Vagina (tissue), 2 donors: Measurements from ENCODE around the gene C13orf46. TPM values are rescaled to one million over a fixed set of nuclear protein-coding genes. Genes with fewer than 3 reads are reported as not detected.

Source experiments
- DNase-seq, 2 donors: peaks; one replicate each; pipeline ENCODE4 v3.0.0-alpha.2; 2017; ENCODE audit errors: extremely low spot score in 2 of 2
- H3K27ac ChIP-seq: fragments of 200-600 bp; sonication (generic); one replicate; pipeline ENCODE4 v1.5.1; 2019
- H3K27me3 ChIP-seq: fragments of 200-600 bp; sonication (generic); one replicate; pipeline ENCODE4 v1.5.1; 2019
- H3K36me3 ChIP-seq, 2 donors: fragments of 200-600 bp; sonication (generic); one replicate each; pipeline ENCODE4 v1.5.1; 2017 to 2019
- H3K4me1 ChIP-seq: fragments of 200-600 bp; sonication (generic); one replicate; pipeline ENCODE4 v1.5.1; 2019
- H3K4me3 ChIP-seq, 2 donors: fragments of 200-600 bp; sonication (generic); 1 replicate in 1 of 2; 2 replicates in 1 of 2; pipeline ENCODE4 v1.5.1; 2016 to 2019
- H3K9me3 ChIP-seq: fragments of 200-600 bp; sonication (generic); one replicate; pipeline ENCODE4 v1.5.1; 2019
- CTCF ChIP-seq, 3 experiments: fragments of 450-650 bp in 2 of 3; fragments of 200-600 bp in 1 of 3; sonication (generic) in 1 of 3; IDR thresholded peaks; one replicate each; pipeline ENCODE4 v1.5.1; 2017 to 2019; ENCODE audit warnings: antibody characterized with exemption in 3 of 3, mild to moderate bottlenecking in 2 of 3, moderate library complexity in 2 of 3
- POLR2A ChIP-seq, 2 donors: fragments of 450-650 bp; IDR thresholded peaks; one replicate each; pipeline ENCODE4 v1.6.1; 2017; ENCODE audit warnings: antibody characterized with exemption in 2 of 2, mild to moderate bottlenecking in 2 of 2, moderate library complexity in 2 of 2
- POLR2AphosphoS5 ChIP-seq, 2 donors: sonication (generic); formaldehyde crosslinking; IDR thresholded peaks; one replicate each; pipeline ENCODE4 v1.9.0; 2017; ENCODE audit warnings: antibody characterized with exemption in 2 of 2, mild to moderate bottlenecking in 2 of 2, low read depth in 1 of 2; ENCODE audit not compliant: insufficient read depth in 1 of 2
- intact Hi-C: fragments of 100-400 bp; cut with DNase I; formaldehyde crosslinking; loops from one replicate; pipeline ENCODE4 v1.15.1; 2023
- total RNA-seq: library from RNA; depleted of rRNA; stranded (reverse); fragments of >200 nt; gene quantifications from one replicate; pipeline ENCODE4 v1.2.3, GENCODE V29; 2016

C13orf46 gene
- total RNA-seq, 1 donor from 2014 or later = not detected

DNA sequence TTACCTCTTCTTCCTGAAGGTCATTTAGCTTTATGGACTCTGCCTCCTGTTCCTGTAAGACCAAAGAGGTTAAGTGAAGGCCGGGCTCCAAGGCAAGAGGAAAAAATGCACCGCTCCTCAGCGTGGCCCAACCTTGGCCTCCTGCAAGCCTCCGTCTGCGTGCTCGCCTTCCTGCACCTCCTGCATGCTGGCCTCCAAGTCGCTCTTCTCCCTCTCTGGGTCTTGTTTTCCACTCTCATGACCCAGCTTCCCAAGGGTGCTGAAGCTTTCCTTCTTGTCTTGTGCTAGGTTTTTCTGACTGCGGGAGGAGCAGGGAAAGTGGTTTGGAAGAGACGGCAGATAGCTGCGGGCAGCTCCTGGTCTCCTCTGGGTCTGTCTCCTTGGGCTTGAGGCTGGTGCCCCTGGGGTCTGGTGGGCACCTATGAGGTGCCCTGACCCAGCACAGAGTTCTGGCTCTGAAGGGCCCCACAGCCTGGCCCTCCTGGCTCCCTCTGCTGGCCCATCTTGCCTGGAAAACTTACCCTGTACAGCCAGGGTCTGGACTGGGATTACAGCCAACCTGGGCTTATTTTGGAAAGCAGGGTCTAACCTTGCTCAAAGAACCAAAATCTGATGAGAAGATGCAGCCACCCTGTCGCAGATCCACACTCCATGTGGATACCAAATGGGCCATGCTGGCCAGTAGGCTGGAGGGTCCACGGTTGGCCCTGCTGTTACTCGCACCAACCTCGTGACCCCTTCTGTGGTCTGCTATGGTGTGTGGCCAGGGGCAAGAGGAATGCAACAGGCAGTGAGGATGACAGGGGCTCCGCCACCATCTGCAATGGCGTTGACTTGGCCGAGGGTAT, 5.2 kb downstream of the C13orf46 start:
- peaks cover 6% of the 10 kb centered on the region for H3K4me1 ChIP-seq
- no peaks in the 10 kb centered on the region for H3K36me3 ChIP-seq
- TF ChIP-seq POLR2AphosphoS5 (IDR thresholded peaks at IDR 0.05; ENCODE audit: insufficient read depth in 1 of 2, low read depth in 1 of 2) (no peak), CTCF (IDR thresholded peaks at IDR 0.05) (no peak), POLR2A (IDR thresholded peaks at IDR 0.05) (no peak)
- no peak overlapping the region for H3K27ac ChIP-seq
- intact Hi-C loops = no loop called here
- no peak overlapping the region for H3K4me3 ChIP-seq
- no peaks in the 10 kb centered on the region for H3K9me3 ChIP-seq
- DNase-seq = no peak
- no peaks in the 10 kb centered on the region for H3K27me3 ChIP-seq

- H3K9me3 ChIP-seq = no peaks in the 10 kb centered on the region
- H3K27me3 ChIP-seq = no peaks in the 10 kb centered on the region
- H3K4me3 ChIP-seq = no peak overlapping the region
- DNase-seq = no peak
- no peaks in the 10 kb centered on the region for H3K36me3 ChIP-seq
- intact Hi-C loops = no loop called here
- H3K4me1 ChIP-seq = peaks cover 6% of the 10 kb centered on the region
- no peak for TF ChIP-seq POLR2A (IDR thresholded peaks at IDR 0.05)
- TF ChIP-seq CTCF (IDR thresholded peaks at IDR 0.05) = no peak
- TF ChIP-seq POLR2AphosphoS5 (IDR thresholded peaks at IDR 0.05; ENCODE audit: insufficient read depth in 1 of 2, low read depth in 1 of 2) = no peak
- no peak overlapping the region for H3K27ac ChIP-seq
Observed at GRCh38 chr13:113967729-113968462, 6.0 kb downstream of the C13orf46 start.

DNA sequence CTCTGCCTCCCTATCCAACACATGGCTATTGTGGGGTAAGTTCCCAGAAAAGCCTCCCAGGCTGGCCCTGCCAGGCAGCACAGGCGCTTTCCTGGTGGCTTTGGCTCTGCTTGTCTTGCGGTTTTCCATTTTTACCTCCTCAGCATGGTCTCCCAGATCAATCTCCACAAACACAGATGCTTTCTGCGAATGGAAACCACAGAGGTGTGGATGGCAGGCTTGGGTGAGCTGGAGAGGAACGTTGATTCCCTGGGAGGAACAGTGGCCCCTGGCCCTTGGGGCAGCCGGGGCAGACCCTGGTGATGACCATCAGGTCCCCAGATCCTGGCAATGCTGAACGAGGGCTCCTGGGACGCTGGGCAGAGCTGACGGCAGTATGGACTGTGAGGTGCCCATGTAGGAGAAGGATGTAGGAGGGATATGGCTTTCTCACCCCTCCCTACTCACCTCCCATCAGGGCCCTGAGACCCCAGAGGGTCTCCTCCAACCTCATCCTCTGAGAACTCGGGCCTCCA, 6.6 kb downstream of the C13orf46 start:
- Histone ChIP-seq H3K27me3 (no peaks in the 10 kb centered on the region), H3K36me3 (no peaks in the 10 kb centered on the region), H3K4me3 (no peak overlapping the region), H3K9me3 (no peaks in the 10 kb centered on the region), H3K27ac (no peak overlapping the region), H3K4me1 (peaks cover 6% of the 10 kb centered on the region)
- DNase-seq = no peak
- intact Hi-C loops = no loop called here
- TF ChIP-seq CTCF (IDR thresholded peaks at IDR 0.05) (no peak), POLR2AphosphoS5 (IDR thresholded peaks at IDR 0.05; ENCODE audit: insufficient read depth in 1 of 2, low read depth in 1 of 2) (no peak), POLR2A (IDR thresholded peaks at IDR 0.05) (no peak)

GRCh38 chr13:113965968-113966884, 7.7 kb downstream of the C13orf46 start:
- H3K4me3 ChIP-seq = no peak overlapping the region
- no peak for TF ChIP-seq CTCF (IDR thresholded peaks at IDR 0.05)
- no peak for TF ChIP-seq POLR2AphosphoS5 (IDR thresholded peaks at IDR 0.05; ENCODE audit: insufficient read depth in 1 of 2, low read depth in 1 of 2)
- TF ChIP-seq POLR2A (IDR thresholded peaks at IDR 0.05) = no peak
- no peak for DNase-seq
- no peaks in the 10 kb centered on the region for H3K27me3 ChIP-seq
- H3K4me1 ChIP-seq = peaks cover 2% of the 10 kb centered on the region
- no peaks in the 10 kb centered on the region for H3K36me3 ChIP-seq
- H3K9me3 ChIP-seq = no peaks in the 10 kb centered on the region
- H3K27ac ChIP-seq = no peak overlapping the region
- intact Hi-C loops = no loop called here
